H7 (cell line): ENCODE data around the gene TENM3. TPM values are rescaled to one million over a fixed set of nuclear protein-coding genes. Genes with fewer than 3 reads are reported as not detected.

ENCODE experiments used
- DNase-seq: peaks from one replicate; pipeline ENCODE4 v3.0.0; 2012
- H3K27me3 ChIP-seq: 2 replicates; pipeline ENCODE4 v1.6.0; 2011; ENCODE audit warnings: mild to moderate bottlenecking, low read length; ENCODE audit not compliant: control insufficient read depth, insufficient read depth
- H3K36me3 ChIP-seq: replicated peaks from 2 replicates; pipeline ENCODE4 v1.5.1; 2011; ENCODE audit warnings: low read length; ENCODE audit not compliant: control insufficient read depth, insufficient read depth
- H3K4me3 ChIP-seq: 2 replicates; pipeline ENCODE4 v1.5.1; 2011; ENCODE audit warnings: low read depth, mild to moderate bottlenecking, control low read depth, low read length, moderate library complexity; ENCODE audit not compliant: insufficient read depth
- total RNA-seq: library from RNA; depleted of rRNA; stranded (reverse); fragments of >200 nt; shearing (Covaris generic); gene quantifications from 2 replicates; pipeline ENCODE4 v1.2.3, GENCODE V29; 2014

TENM3 gene
- total RNA-seq, 1 experiment from 2014 or later: 67.1 TPM

DNA sequence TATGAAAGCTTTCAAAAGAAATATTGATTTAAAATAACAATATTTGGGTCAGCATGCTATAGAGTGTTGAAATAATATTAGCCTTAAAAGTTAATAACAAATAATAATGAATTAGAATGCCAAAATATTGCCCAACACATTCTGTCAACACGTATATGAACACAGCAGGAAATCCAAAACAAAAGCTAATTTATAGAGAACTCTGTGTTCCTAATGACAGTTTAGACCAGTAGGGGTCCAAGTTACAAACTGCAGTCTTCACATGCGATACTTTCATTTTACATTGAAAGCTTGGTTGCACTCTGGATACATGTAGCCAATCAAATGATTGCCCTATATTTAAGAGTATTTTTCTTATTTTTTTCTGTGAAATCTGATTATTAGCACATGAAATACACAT lies 399.6 kb downstream of the TENM3 start:
- no peak for DNase-seq
- Histone ChIP-seq H3K4me3 (no peak overlapping the region), H3K27me3 (no peaks in the 10 kb centered on the region), H3K36me3 (no peaks in the 10 kb centered on the region)

DNA sequence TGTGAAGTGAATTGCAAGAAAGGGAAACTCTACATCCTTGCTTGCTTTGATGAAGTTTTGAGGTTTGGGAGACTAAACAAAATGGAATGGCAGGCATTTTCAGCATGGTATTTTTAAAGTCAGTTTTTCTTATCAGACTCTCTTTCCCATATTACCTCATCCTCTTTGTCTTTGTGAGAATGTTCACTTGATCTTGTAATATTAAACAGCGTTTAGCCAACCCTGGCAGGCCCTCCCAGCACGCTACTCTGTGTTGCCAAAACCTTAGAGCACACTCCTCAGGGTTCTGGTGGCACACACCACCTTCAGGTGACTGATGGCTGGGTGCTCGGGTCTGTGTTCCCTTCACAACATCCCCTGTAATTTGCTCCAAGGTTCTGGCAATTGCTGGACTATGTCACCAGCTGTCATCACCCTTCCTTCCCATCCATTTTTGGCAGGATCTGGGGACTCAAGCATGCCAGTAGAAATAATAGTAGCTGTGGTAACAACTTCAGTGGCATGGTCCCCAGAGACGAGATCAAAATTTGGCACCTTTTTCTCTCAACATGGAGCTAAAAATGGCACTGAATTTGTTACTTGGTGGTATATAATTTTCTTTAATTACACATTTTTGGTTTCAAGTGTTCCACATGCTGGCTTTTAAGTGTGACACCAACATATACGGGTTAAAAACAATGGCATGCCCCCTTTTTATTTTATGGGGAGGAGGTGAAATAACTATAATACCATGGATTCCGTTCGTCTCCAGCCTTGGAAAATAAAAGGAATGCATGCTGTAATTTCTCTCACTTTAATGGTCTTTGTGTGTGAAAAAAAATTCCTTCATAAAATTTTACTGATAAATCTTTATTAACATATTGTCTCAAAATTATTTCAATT lies 400.8 kb downstream of the TENM3 start:
- DNase-seq: no peak

GRCh38 chr4:182644683-182645050 lies 401.5 kb downstream of the TENM3 start:
- DNase-seq: no peak
- Histone ChIP-seq H3K36me3 (no peaks in the 10 kb centered on the region), H3K27me3 (no peaks in the 10 kb centered on the region), H3K4me3 (no peak overlapping the region)

More for the DNA sequence above, 400.8 kb downstream of the TENM3 start:
- Histone ChIP-seq H3K4me3 (no peak overlapping the region), H3K27me3 (no peaks in the 10 kb centered on the region), H3K36me3 (no peaks in the 10 kb centered on the region)

DNA sequence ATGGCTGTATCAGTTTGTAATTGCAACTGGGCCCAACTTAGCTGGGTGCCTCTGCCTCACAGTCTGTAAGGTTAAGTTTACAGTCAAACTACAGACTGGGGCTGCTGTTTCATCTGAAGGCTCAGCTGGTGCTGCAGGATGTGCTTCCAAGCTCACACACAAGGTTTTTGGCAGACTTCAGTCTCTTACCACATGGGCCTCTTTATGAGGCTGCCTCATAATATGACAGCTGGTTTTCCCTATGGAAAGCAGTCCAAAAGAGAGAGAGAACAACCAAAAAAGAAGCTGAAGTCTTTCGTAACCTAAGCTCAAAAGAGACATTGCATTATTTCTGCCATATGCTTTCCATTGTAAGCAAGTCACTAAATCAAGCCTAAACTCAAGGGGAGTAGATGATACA lies 402.3 kb downstream of the TENM3 start:
- no peaks in the 10 kb centered on the region for H3K27me3 ChIP-seq
- no peak for DNase-seq
- no peak overlapping the region for H3K4me3 ChIP-seq
- no peaks in the 10 kb centered on the region for H3K36me3 ChIP-seq

- no peak for DNase-seq
- Histone ChIP-seq H3K36me3 (no peaks in the 10 kb centered on the region), H3K27me3 (no peaks in the 10 kb centered on the region), H3K4me3 (no peak overlapping the region)
These were observed 404.6 kb downstream of the TENM3 start for GRCh38 chr4:182647646-182648300.

DNA sequence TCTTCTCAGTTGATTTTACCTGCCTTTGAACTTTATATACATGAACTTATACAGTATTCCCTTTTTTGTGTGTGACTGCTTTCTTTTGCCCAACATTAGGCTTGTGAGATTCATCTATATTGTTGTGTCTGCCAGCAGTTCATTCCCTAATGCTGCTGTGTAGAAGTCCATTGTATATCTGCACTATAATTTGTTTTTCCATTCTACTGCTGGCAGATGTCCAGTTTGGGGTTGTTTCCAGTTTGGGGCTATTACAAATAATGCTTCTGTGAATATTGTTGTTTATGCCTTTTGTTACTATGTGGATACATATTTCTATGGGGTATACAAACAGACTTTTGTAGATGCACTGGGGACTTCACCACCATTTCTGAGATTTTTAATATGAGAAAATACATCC lies 405.6 kb downstream of the TENM3 start:
- Histone ChIP-seq H3K27me3 (no peaks in the 10 kb centered on the region), H3K36me3 (no peaks in the 10 kb centered on the region), H3K4me3 (no peak overlapping the region)
- no peak for DNase-seq

DNA sequence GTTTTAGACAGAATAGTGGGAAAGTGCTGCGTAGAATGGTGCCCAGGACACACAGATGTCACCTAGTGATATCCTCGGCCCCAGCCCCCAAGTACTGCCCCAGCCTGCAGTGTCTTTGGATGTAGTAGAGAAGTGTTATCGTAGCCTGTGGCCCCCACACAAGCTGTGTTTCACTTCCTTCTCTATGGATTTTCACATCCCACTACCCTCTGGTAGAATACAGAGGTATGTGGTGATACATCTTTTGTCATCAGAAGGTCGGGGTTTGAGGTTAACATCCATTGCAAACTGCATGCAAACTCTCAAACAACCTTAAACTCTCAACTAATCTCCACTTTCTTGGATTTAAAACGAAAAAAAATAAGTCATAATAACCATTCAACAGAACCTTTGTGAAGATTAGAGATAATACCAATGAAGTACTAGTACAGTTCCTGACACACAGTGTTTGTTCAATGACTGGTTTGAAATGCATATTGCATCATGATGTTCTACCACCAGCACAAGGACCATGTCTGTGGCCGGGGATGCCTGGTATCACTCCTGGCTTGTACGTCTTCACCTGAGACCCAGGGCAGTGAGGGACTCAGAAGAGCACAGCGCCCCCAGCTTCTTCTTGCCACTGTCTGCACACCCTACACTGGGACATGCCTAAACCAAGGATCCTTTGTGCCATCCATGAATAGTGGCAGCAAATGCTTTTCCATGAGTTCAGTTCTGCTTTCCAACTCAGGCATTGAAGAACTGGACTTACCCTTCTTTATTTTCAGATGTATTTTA lies 406.7 kb downstream of the TENM3 start:
- no peak overlapping the region for H3K4me3 ChIP-seq
- no peak for DNase-seq

DNA sequence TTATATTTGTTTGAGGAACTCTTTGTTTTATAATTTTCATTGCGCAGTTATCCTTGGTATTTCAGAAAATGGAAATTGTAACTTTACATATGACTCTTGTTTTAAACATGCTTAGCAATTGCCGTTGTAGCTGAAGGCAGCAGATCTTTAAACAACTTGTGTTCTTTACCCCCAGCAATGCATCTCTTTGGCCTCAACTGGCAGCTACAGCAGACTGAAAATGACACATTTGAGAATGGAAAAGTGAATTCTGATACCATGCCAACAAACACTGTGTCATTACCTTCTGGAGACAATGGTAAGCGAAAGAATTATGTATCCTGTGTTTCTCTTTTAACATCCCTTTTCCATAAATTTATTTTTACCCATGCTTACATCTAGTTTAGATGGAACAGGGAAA lies 410.4 kb downstream of the TENM3 start:
- DNase-seq: no peak

More for the DNA sequence above, 406.7 kb downstream of the TENM3 start:
- H3K27me3 ChIP-seq: no peaks in the 10 kb centered on the region
- no peaks in the 10 kb centered on the region for H3K36me3 ChIP-seq

GRCh38 chr4:182655340-182655739 lies 412.1 kb downstream of the TENM3 start:
- Histone ChIP-seq H3K4me3 (no peak overlapping the region), H3K36me3 (no peaks in the 10 kb centered on the region), H3K27me3 (no peaks in the 10 kb centered on the region)
- DNase-seq: no peak

More for the DNA sequence above, 410.4 kb downstream of the TENM3 start:
- Histone ChIP-seq H3K4me3 (no peak overlapping the region), H3K27me3 (no peaks in the 10 kb centered on the region), H3K36me3 (no peaks in the 10 kb centered on the region)

- Histone ChIP-seq H3K36me3 (0 out of 2 replicates have a peak, but pooled peaks cover 1% of the 10 kb centered on the region), H3K4me3 (no peak overlapping the region), H3K27me3 (no peaks in the 10 kb centered on the region)
- DNase-seq: no peak
These were observed 419.3 kb downstream of the TENM3 start for GRCh38 chr4:182662551-182662950.

- no peaks in the 10 kb centered on the region for H3K27me3 ChIP-seq
- DNase-seq: no peak
- no peaks in the 10 kb centered on the region for H3K36me3 ChIP-seq
- no peak overlapping the region for H3K4me3 ChIP-seq
These were observed 428.0 kb downstream of the TENM3 start for GRCh38 chr4:182671231-182671630.

DNA sequence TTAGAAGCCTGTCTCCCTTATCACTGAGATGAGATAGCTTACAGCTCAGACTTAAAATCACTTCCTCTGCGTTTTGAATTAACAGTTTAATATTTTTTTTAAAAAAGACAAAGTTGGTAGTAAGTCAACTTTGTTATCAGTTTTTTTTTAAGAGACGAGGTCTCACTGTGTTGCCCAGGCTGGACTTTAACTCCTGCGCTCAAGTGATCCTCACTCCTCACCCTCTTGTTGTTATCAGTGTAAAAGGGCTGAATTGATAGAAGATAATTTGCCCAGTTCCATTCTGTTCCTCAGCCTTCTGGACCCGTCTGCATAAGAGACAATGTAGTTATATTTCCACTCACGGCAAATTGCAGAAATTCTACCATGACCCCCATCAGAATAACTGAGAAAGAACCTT lies 428.5 kb downstream of the TENM3 start:
- Histone ChIP-seq H3K27me3 (no peaks in the 10 kb centered on the region), H3K36me3 (no peaks in the 10 kb centered on the region), H3K4me3 (no peak overlapping the region)
- DNase-seq: no peak

- no peaks in the 10 kb centered on the region for H3K27me3 ChIP-seq
- H3K36me3 ChIP-seq: no peaks in the 10 kb centered on the region
- H3K4me3 ChIP-seq: no peak overlapping the region
- DNase-seq: no peak
These were observed 435.4 kb downstream of the TENM3 start for GRCh38 chr4:182678590-182678989.

DNA sequence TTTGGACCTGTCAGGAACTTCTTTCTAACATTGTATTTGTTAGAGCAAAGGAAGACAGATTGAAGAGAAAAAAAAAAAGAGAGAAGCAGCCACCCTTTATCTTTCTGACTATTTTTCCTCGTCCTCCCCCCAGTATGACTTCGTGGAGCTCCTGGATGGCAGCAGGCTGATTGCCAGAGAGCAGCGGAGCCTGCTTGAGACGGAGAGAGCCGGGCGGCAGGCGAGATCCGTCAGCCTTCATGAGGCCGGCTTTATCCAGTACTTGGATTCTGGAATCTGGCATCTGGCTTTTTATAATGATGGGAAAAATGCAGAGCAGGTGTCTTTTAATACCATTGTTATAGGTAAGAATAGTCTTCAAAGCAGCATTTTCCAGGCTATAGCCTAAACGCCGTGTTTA lies 436.3 kb downstream of the TENM3 start:
- DNase-seq: no peak
- Histone ChIP-seq H3K27me3 (no peaks in the 10 kb centered on the region), H3K4me3 (no peak overlapping the region)

More for the DNA sequence above, 436.3 kb downstream of the TENM3 start:
- no peaks in the 10 kb centered on the region for H3K36me3 ChIP-seq
